HepG2 (cell line): ENCODE results near the gene TTLL1. TPM values are rescaled to one million over a fixed set of nuclear protein-coding genes. Genes with fewer than 3 reads are reported as not detected.
A peak's percentile ranks its signal among the peaks of the same experiment; 100 is the strongest.
"Not testable (repeated sequence)": the region's sequence is repeated elsewhere in the genome, so short reads cannot be mapped to it uniquely, and the experiment has no call there.

ENCODE experiments used
- ARID5B ChIP-seq: IDR thresholded peaks from 2 replicates; pipeline ENCODE4 v1.4.0; 2020; ENCODE audit warnings: mild to moderate bottlenecking, missing genetic modification reagents
- ARNTL ChIP-seq: sonication (generic); formaldehyde crosslinking; IDR thresholded peaks from 2 replicates; pipeline ENCODE4 v1.4.0; 2020; ENCODE audit warnings: mild to moderate bottlenecking, missing genetic modification reagents
- CREB1 ChIP-seq, 2 experiments: fragments of 450-650 bp in 1 of 2; IDR thresholded peaks; 2 replicates each; pipeline ENCODE4 v1.6.1; 2016 to 2017; ENCODE audit warnings: control low read depth in 1 of 2, mild to moderate bottlenecking in 1 of 2, missing compliant biosample characterization in 1 of 2, missing genetic modification characterization in 1 of 2
- EP300 ChIP-seq, 3 experiments: sonication (generic) in 1 of 3; formaldehyde crosslinking in 1 of 3; IDR thresholded peaks; 2 replicates each; pipeline versions ENCODE4 v1.5.1 to v1.6.1; 2011 to 2020; ENCODE audit warnings: low read depth in 2 of 3, low read length in 2 of 3, borderline replicate concordance in 1 of 3, improper control_type of control experiment in 1 of 3, mild to moderate bottlenecking in 1 of 3, missing genetic modification reagents in 1 of 3, moderate library complexity in 1 of 3
- FOXA3 ChIP-seq: IDR thresholded peaks from 2 replicates; pipeline ENCODE4 v1.6.1; 2016; ENCODE audit warnings: missing genetic modification reagents, missing compliant biosample characterization
- FOXP1 ChIP-seq, 2 experiments: fragments of 450-650 bp in 1 of 2; IDR thresholded peaks; 2 replicates each; pipeline ENCODE4 v1.6.1; 2017 to 2018; ENCODE audit warnings: antibody characterized with exemption in 1 of 2
- HOXA5 ChIP-seq: sonication (generic); formaldehyde crosslinking; IDR thresholded peaks from 2 replicates; pipeline ENCODE4 v1.4.0; 2020; ENCODE audit warnings: missing genetic modification reagents
- KDM2A ChIP-seq: sonication (generic); formaldehyde crosslinking; IDR thresholded peaks from 2 replicates; pipeline ENCODE4 v1.4.0; 2020; ENCODE audit warnings: low read depth, missing genetic modification reagents, borderline replicate concordance
- RERE ChIP-seq: IDR thresholded peaks from 2 replicates; pipeline ENCODE4 v1.6.1; 2016; ENCODE audit warnings: low read depth, missing genetic modification reagents, missing compliant biosample characterization
- SIX4 ChIP-seq: sonication (generic); formaldehyde crosslinking; IDR thresholded peaks from 2 replicates; pipeline ENCODE4 v1.4.0; 2020; ENCODE audit warnings: missing genetic modification reagents
- SOX13 ChIP-seq, 3 experiments: fragments of 450-650 bp in 1 of 3; sonication (generic) in 1 of 3; formaldehyde crosslinking in 1 of 3; IDR thresholded peaks in 2 of 3; conservative IDR thresholded peaks in 1 of 3; 2 replicates each; pipeline versions ENCODE4 v1.5.0 to v1.6.1; 2016 to 2020; ENCODE audit warnings: antibody characterized with exemption in 1 of 3, mild to moderate bottlenecking in 1 of 3, missing compliant biosample characterization in 1 of 3, missing genetic modification reagents in 1 of 3, moderate library complexity in 1 of 3
- USF2 ChIP-seq, 2 experiments: sonication (generic) in 1 of 2; formaldehyde crosslinking in 1 of 2; IDR thresholded peaks; 2 replicates each; pipeline versions ENCODE4 v1.5.1 to v1.6.1; 2011 to 2020; ENCODE audit warnings: borderline replicate concordance in 1 of 2, low read depth in 1 of 2, low read length in 1 of 2, mild to moderate bottlenecking in 1 of 2, missing genetic modification reagents in 1 of 2, moderate library complexity in 1 of 2
- ZBTB7B ChIP-seq: sonication (generic); formaldehyde crosslinking; IDR thresholded peaks from 2 replicates; pipeline ENCODE4 v1.4.0; 2020; ENCODE audit warnings: missing genetic modification reagents
- ZNF772 ChIP-seq: sonication (generic); formaldehyde crosslinking; IDR thresholded peaks from 2 replicates; pipeline ENCODE4 v1.5.0; 2020; ENCODE audit warnings: mild to moderate bottlenecking, missing genetic modification reagents
- polyA plus RNA-seq, 8 experiments: library from polyadenylated mRNA; depleted of rRNA in 3 of 8; stranded (reverse) in 7 of 8; unstranded in 1 of 8; fragments of >200 nt; fragmentation: Illumina TruSeq in 4 of 8; extraction: Trizol in 4 of 8; gene quantifications; 2 replicates each; pipeline versions ENCODE4 v1.2.1 to v1.2.3, GENCODE V29; 2011 to 2016; ENCODE audit warnings: low read depth in 4 of 8, missing spikeins in 1 of 8, mixed read lengths in 1 of 8; ENCODE audit not compliant: insufficient read depth in 1 of 8
- total RNA-seq, 5 experiments: library from RNA; depleted of rRNA; stranded (reverse); fragments of >200 nt; fragmentation: Illumina TruSeq; extraction: Trizol; gene quantifications; 2 replicates each; pipeline ENCODE4 v1.2.3, GENCODE V29; 2016; ENCODE audit warnings: low read depth in 1 of 5

The TTLL1 gene
- total and polyA plus RNA-seq, 2 of the 13 experiments (the other 11 are each of a cell fraction or from before 2014, with no cell fraction given), result 1.6 to 5.3 TPM

- TF ChIP-seq ARID5B (peak; percentile 81), SIX4 (CRISPR knock-in tag) (0 out of 2 replicates have a peak, but pooled peaks have one; percentile 13), USF2 (IDR thresholded peaks at IDR 0.05; ENCODE audit: low read depth, low read length) (peak; percentile 92), USF2 (CRISPR knock-in tag; IDR thresholded peaks at IDR 0.05; ENCODE audit: borderline replicate concordance) (peak; percentile 91; the same call in 1 of the 2 replicates), RERE (CRISPR knock-in tag) (0 out of 2 replicates have a peak, but pooled peaks have one; percentile 46), FOXP1 (CRISPR knock-in tag; IDR thresholded peaks at IDR 0.05) (peak; percentile 84), ARNTL (peak; percentile 96), SOX13 (IDR thresholded peaks at IDR 0.05) (peak; percentile 70), SOX13 (CRISPR knock-in tag; conservative IDR thresholded peaks at IDR 0.05 in 1 of 2, IDR thresholded peaks at IDR 0.05 in 1 of 2) (peak in 1 of 2 experiments; percentile 83; a peak in 2 of 4 replicates), KDM2A (0 out of 2 replicates have a peak, but pooled peaks have one; percentile 32), FOXA3 (CRISPR knock-in tag) (peak; percentile 56), ZBTB7B (CRISPR knock-in tag) (0 out of 2 replicates have a peak, but pooled peaks have one; percentile 21), EP300 (IDR thresholded peaks at IDR 0.05; ENCODE audit: low read depth in 2 of 2, low read length in 2 of 2) (peak in 1 of 2 experiments; percentile 42; a peak in 2 of 4 replicates), EP300 (CRISPR knock-in tag; IDR thresholded peaks at IDR 0.05; ENCODE audit: borderline replicate concordance) (peak; percentile 79), HOXA5 (0 out of 2 replicates have a peak, but pooled peaks have one; percentile 60), ZNF772 (CRISPR knock-in tag) (0 out of 2 replicates have a peak, but pooled peaks have one; percentile 13), CREB1 (IDR thresholded peaks at IDR 0.05) (peak; percentile 48; the same call in 1 of the 2 replicates)
- not testable (repeated sequence) for TF ChIP-seq FOXP1 (IDR thresholded peaks at IDR 0.05); CREB1 (CRISPR knock-in tag; IDR thresholded peaks at IDR 0.05)
These were observed 14.9 kb upstream of the TTLL1 start (continued) for GRCh38 chr22:43104056-43104625.
